Endothelial cell of umbilical vein (primary cell): ENCODE measurements around the gene RALGPS1.

ENCODE experiments used
- CTCF ChIP-seq, 2 donors: IDR thresholded peaks; 1 replicate in 1 of 2; 2 replicates in 1 of 2; pipeline ENCODE4 v1.5.1; 2011; ENCODE audit warnings: low read length in 2 of 2, mild to moderate bottlenecking in 2 of 2, moderate library complexity in 2 of 2, control low read depth in 1 of 2, inconsistent platforms in 1 of 2, low read depth in 1 of 2; ENCODE audit not compliant: insufficient read depth in 1 of 2; ENCODE audit errors: extremely low read depth in 1 of 2
- EZH2 ChIP-seq: IDR thresholded peaks from 2 replicates; pipeline ENCODE4 v1.6.1; 2012; ENCODE audit warnings: borderline replicate concordance, low read depth, mild to moderate bottlenecking, moderate library complexity, low read length, inconsistent platforms; ENCODE audit not compliant: severe bottlenecking
- FOS ChIP-seq: IDR thresholded peaks from 2 replicates; pipeline ENCODE4 v1.6.1; 2011; ENCODE audit warnings: mild to moderate bottlenecking, low read length, moderate library complexity, borderline replicate concordance; ENCODE audit not compliant: insufficient read depth
- JUN ChIP-seq: IDR thresholded peaks from 2 replicates; pipeline ENCODE4 v1.6.1; 2011; ENCODE audit warnings: borderline replicate concordance, low read depth; ENCODE audit not compliant: insufficient read length, insufficient read depth
- MAX ChIP-seq: IDR thresholded peaks from 2 replicates; pipeline ENCODE4 v1.6.1; 2011; ENCODE audit not compliant: insufficient read depth, insufficient read length
- MYC ChIP-seq: IDR thresholded peaks from one replicate; pipeline ENCODE4 v1.6.1; 2011; ENCODE audit warnings: mild to moderate bottlenecking, low read depth, low read length
- POLR2A ChIP-seq: IDR thresholded peaks from 2 replicates; pipeline ENCODE4 v1.6.1; 2012; ENCODE audit warnings: low read depth, mild to moderate bottlenecking, control low read depth, low read length
- POLR2AphosphoS5 ChIP-seq: IDR thresholded peaks from 2 replicates; pipeline ENCODE4 v1.6.1; 2012; ENCODE audit warnings: low read depth, mild to moderate bottlenecking, control low read depth, low read length, moderate library complexity; ENCODE audit not compliant: insufficient read depth

GRCh38 chr9:127065592-127065991 is 151.0 kb downstream of the RALGPS1 start:
- TF ChIP-seq POLR2A, result no peak
- no peak for TF ChIP-seq CTCF (IDR thresholded peaks at IDR 0.05; ENCODE audit: extremely low read depth in 1 of 2, insufficient read depth in 1 of 2, low read depth in 1 of 2, low read length in 2 of 2)
- no peak for TF ChIP-seq EZH2
- TF ChIP-seq POLR2AphosphoS5, result no peak
- TF ChIP-seq MYC, result no peak
- TF ChIP-seq MAX, result no peak
- TF ChIP-seq JUN, result no peak
- peak; percentile 20 for TF ChIP-seq FOS
